Measurements from ENCODE around the gene DNMT3A. TPM values are rescaled to one million over a fixed set of nuclear protein-coding genes. Genes with fewer than 3 reads are reported as not detected.
A peak's percentile ranks its signal among the peaks of the same experiment; 100 is the strongest.

Gene DNMT3A
- total and polyA plus RNA-seq, 10 donors, result 9.0 to 64.6 (median 33.2) TPM

GRCh38 chr2:25324251-25324650, 17.5 kb downstream of the DNMT3A start:
- H3K27me3 ChIP-seq (replicated peaks in 1 of 7), result no peaks in the 10 kb centered on the region
- H3K27ac ChIP-seq, result peak overlapping the region in 1 of 8 donors; percentile 4

GRCh38 chr2:25323610-25324189, 18.0 kb downstream of the DNMT3A start:
- intact Hi-C loops (cut with DNase I; ENCODE audit: low total_unique reads), result no loop called here
- no peaks in the 10 kb centered on the region for H3K27me3 ChIP-seq (replicated peaks in 1 of 7)
- DNase-seq, result no peak
- peak overlapping the region in 1 of 8 donors; percentile 50 for H3K4me3 ChIP-seq
- 76 to 90% (median 85%) methylated on average over 8 of the region's 8 CpGs for WGBS, 5 donors
- peak overlapping the region in 5 of 8 donors; percentile 4 to 66 (median 40) for H3K27ac ChIP-seq
- H3K9me3 ChIP-seq, result peaks cover 6 to 17% (median 15%) of the 10 kb centered on the region in 8 donors
- H3K4me1 ChIP-seq, result peaks cover 0 to 52% (median 9%) of the 10 kb centered on the region in 6 donors
- H3K36me3 ChIP-seq, result peaks cover 0 to 21% (median 12%) of the 10 kb centered on the region in 6 donors
- TF ChIP-seq CTCF (IDR thresholded peaks at IDR 0.05 in 8 of 11, conservative IDR thresholded peaks at IDR 0.05 in 3 of 11) (no peak), POLR2A (IDR thresholded peaks at IDR 0.05) (no peak), POLR2AphosphoS5 (IDR thresholded peaks at IDR 0.05) (no peak)

More at GRCh38 chr2:25324251-25324650, 17.5 kb downstream of the DNMT3A start:
- intact Hi-C loops (cut with DNase I; ENCODE audit: low total_unique reads), result no loop called here
- WGBS, 5 donors, result 80 to 90% (median 88%) methylated on average over 4 of the region's 4 CpGs
- no peak overlapping the region for H3K4me3 ChIP-seq
- peaks cover 0 to 52% (median 9%) of the 10 kb centered on the region in 6 donors for H3K4me1 ChIP-seq
- H3K36me3 ChIP-seq, result peaks cover 0 to 21% (median 12%) of the 10 kb centered on the region in 6 donors
- no peak for DNase-seq
- TF ChIP-seq CTCF (IDR thresholded peaks at IDR 0.05 in 8 of 11, conservative IDR thresholded peaks at IDR 0.05 in 3 of 11) (no peak), POLR2AphosphoS5 (IDR thresholded peaks at IDR 0.05) (no peak), POLR2A (IDR thresholded peaks at IDR 0.05) (no peak)
- H3K9me3 ChIP-seq, result peaks cover 6 to 17% (median 15%) of the 10 kb centered on the region in 8 donors

GRCh38 chr2:25323042-25323514, 18.6 kb downstream of the DNMT3A start:
- intact Hi-C loops (cut with DNase I; ENCODE audit: low total_unique reads), result no loop called here

More at GRCh38 chr2:25323042-25323514, 18.6 kb downstream of the DNMT3A start:
- WGBS, 5 donors, result 63 to 71% (median 70%) methylated on average over 13 of the region's 13 CpGs
- Histone ChIP-seq H3K9me3 (peaks cover 6 to 17% (median 15%) of the 10 kb centered on the region in 8 donors), H3K4me1 (peaks cover 0 to 53% (median 9%) of the 10 kb centered on the region in 6 donors), H3K4me3 (peak overlapping the region in 2 of 8 donors; percentile 13 to 50), H3K27me3 (replicated peaks in 1 of 7) (no peaks in the 10 kb centered on the region), H3K36me3 (peaks cover 0 to 19% (median 12%) of the 10 kb centered on the region in 6 donors), H3K27ac (peak overlapping the region in 6 of 8 donors; percentile 4 to 66 (median 38))
- TF ChIP-seq POLR2AphosphoS5 (IDR thresholded peaks at IDR 0.05), result no peak
- no peak for TF ChIP-seq CTCF (IDR thresholded peaks at IDR 0.05 in 8 of 11, conservative IDR thresholded peaks at IDR 0.05 in 3 of 11)
- no peak for TF ChIP-seq POLR2A (IDR thresholded peaks at IDR 0.05)
- DNase-seq, result no peak
